Tibial artery (tissue), 4 donors: Measurements from ENCODE around the gene ACVRL1.

ENCODE experiments used
- DNase-seq, 2 donors: peaks; one replicate each; pipeline ENCODE4 v3.0.0-alpha.2; 2019
- H3K27ac ChIP-seq, 2 donors: fragments of 200-600 bp; sonication (generic) in 1 of 2; 1 replicate in 1 of 2; 2 replicates in 1 of 2; pipeline ENCODE4 v1.5.1; 2018 to 2019; ENCODE audit warnings: mild to moderate bottlenecking in 1 of 2
- H3K27me3 ChIP-seq, 2 donors: fragments of 200-600 bp; sonication (generic) in 1 of 2; one replicate each; pipeline versions ENCODE4 v1.5.1 to v1.6.0; 2016 to 2019
- H3K36me3 ChIP-seq, 3 donors: fragments of 200-600 bp; sonication (generic) in 2 of 3; one replicate each; pipeline ENCODE4 v1.5.1; 2016 to 2019; ENCODE audit warnings: mild to moderate bottlenecking in 2 of 3
- H3K4me1 ChIP-seq, 4 donors: fragments of 200-600 bp; sonication (generic) in 2 of 4; 1 replicate in 3 of 4; 2 replicates in 1 of 4; pipeline ENCODE4 v1.5.1; 2016 to 2019
- H3K4me3 ChIP-seq, 2 donors: fragments of 200-600 bp; sonication (generic) in 1 of 2; 1 replicate in 1 of 2; 2 replicates in 1 of 2; pipeline ENCODE4 v1.5.1; 2018 to 2019; ENCODE audit warnings: mild to moderate bottlenecking in 2 of 2
- H3K9me3 ChIP-seq, 3 donors: fragments of 200-600 bp; sonication (generic) in 1 of 3; one replicate each; pipeline ENCODE4 v1.5.1; 2016 to 2019
- CTCF ChIP-seq, 2 experiments: fragments of 200-600 bp in 1 of 2; fragments of 450-650 bp in 1 of 2; IDR thresholded peaks; one replicate each; pipeline ENCODE4 v1.5.1; 2017 to 2019; ENCODE audit warnings: antibody characterized with exemption in 2 of 2, mild to moderate bottlenecking in 1 of 2, moderate library complexity in 1 of 2
- intact Hi-C: fragments of 100-400 bp; cut with DNase I; formaldehyde crosslinking; loops from one replicate; pipeline ENCODE4 v1.15.0; 2023; ENCODE audit warnings: low total_unique reads

The ACVRL1 gene

GRCh38 chr12:51949342-51950030, 42.2 kb downstream of the ACVRL1 start:
- Histone ChIP-seq H3K4me3 (no peak overlapping the region), H3K9me3 (peaks cover 0 to 6% (median 1%) of the 10 kb centered on the region in 3 donors), H3K4me1 (peaks cover 0 to 19% (median 10%) of the 10 kb centered on the region in 4 donors), H3K27ac (no peak overlapping the region), H3K27me3 (no peaks in the 10 kb centered on the region), H3K36me3 (no peaks in the 10 kb centered on the region)
- TF ChIP-seq CTCF (IDR thresholded peaks at IDR 0.05): no peak
- DNase-seq: no peak
- intact Hi-C loops: no loop called here

GRCh38 chr12:51950682-51951198, 43.4 kb downstream of the ACVRL1 start:
- Histone ChIP-seq H3K9me3 (no peaks in the 10 kb centered on the region), H3K36me3 (no peaks in the 10 kb centered on the region), H3K27ac (peak overlapping the region; percentile 63 to 72), H3K4me3 (peak overlapping the region; percentile 99), H3K4me1 (peaks cover 0 to 31% (median 22%) of the 10 kb centered on the region in 4 donors), H3K27me3 (no peaks in the 10 kb centered on the region)
- TF ChIP-seq CTCF (IDR thresholded peaks at IDR 0.05): no peak
- DNase-seq: no peak
- intact Hi-C loops: no loop called here

- intact Hi-C loops: no loop called here
- TF ChIP-seq CTCF (IDR thresholded peaks at IDR 0.05): no peak
- Histone ChIP-seq H3K27me3 (no peaks in the 10 kb centered on the region), H3K36me3 (no peaks in the 10 kb centered on the region), H3K4me1 (peaks cover 0 to 36% (median 26%) of the 10 kb centered on the region in 4 donors), H3K9me3 (no peaks in the 10 kb centered on the region), H3K27ac (peak within 1 kb of the TSS; percentile 95 to 98), H3K4me3 (peak within 1 kb of the TSS; percentile 99)
- peak; percentile 92 to 95 for DNase-seq
These were observed 44.0 kb downstream of the ACVRL1 start, which contains the start of gene ACVR1B for GRCh38 chr12:51951199-51951842. Gene ACVR1B (plus strand): TSS chr12:51951699. CDS start chr12:51951744, 45 bp downstream.

- Histone ChIP-seq H3K4me1 (peaks cover 0 to 40% (median 26%) of the 10 kb centered on the region in 4 donors), H3K36me3 (no peaks in the 10 kb centered on the region), H3K4me3 (peak overlapping the region; percentile 99), H3K27ac (peak overlapping the region; percentile 95 to 98), H3K27me3 (no peaks in the 10 kb centered on the region), H3K9me3 (no peaks in the 10 kb centered on the region)
- intact Hi-C loops: no loop called here
- peak; percentile 60 to 78 for DNase-seq
- TF ChIP-seq CTCF (IDR thresholded peaks at IDR 0.05): no peak
These were observed 44.8 kb downstream of the ACVRL1 start for GRCh38 chr12:51951843-51952722.

- TF ChIP-seq CTCF (IDR thresholded peaks at IDR 0.05): no peak
- no peaks in the 10 kb centered on the region for H3K27me3 ChIP-seq
- no peak for DNase-seq
- H3K9me3 ChIP-seq: no peaks in the 10 kb centered on the region
- intact Hi-C loops: no loop called here
- no peaks in the 10 kb centered on the region for H3K36me3 ChIP-seq
- peaks cover 0 to 50% (median 27%) of the 10 kb centered on the region in 4 donors for H3K4me1 ChIP-seq
- peak overlapping the region; percentile 99 for H3K4me3 ChIP-seq
- H3K27ac ChIP-seq: peak overlapping the region; percentile 95 to 98
These were observed 45.8 kb downstream of the ACVRL1 start for GRCh38 chr12:51953089-51953488.
